Measurements from ENCODE around the gene FAM241B. TPM values are rescaled to one million over a fixed set of nuclear protein-coding genes. Genes with fewer than 3 reads are reported as not detected.
A peak's percentile ranks its signal among the peaks of the same experiment; 100 is the strongest.

The FAM241B gene
- total RNA-seq, 1 donor from 2014 or later: 2.6 TPM

DNA sequence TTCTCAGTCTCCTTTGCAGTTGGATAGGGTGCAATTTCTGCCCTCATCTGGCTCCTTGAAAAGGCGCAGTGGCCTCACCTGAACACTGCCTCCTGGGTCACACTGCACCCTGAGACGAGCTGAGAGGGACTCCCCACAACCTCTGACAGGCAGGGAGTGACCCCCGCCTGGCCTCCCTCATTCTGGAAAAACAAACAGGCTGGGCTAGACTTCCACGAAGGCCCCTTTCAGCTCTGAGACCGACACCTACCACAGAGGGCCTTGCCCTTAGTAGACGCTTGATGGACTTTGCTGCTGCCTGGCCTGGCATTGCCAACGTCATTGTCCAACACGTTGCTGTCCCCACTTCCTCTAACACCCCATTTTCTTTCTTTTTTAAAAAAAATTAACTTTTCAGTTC lies 8.6 kb downstream of the FAM241B start:
- Histone ChIP-seq H3K79me2 (ENCODE audit: low read depth) (no peaks in the 10 kb centered on the region), H4K20me1 (ENCODE audit: low read depth) (no peaks in the 10 kb centered on the region), H3K27ac (no peak overlapping the region), H3K9ac (no peak overlapping the region), H2AFZ (replicated peaks) (no peak overlapping the region), H3F3A (ENCODE audit: low read depth) (no peaks in the 10 kb centered on the region), H3K36me3 (no peaks in the 10 kb centered on the region), H3K27me3 (no peaks in the 10 kb centered on the region), H3K4me2 (no peak overlapping the region), H3K9me3 (ENCODE audit: low read depth) (no peaks in the 10 kb centered on the region), H3K4me1 (no peaks in the 10 kb centered on the region), H3K4me3 (no peak overlapping the region)
- Mint-ChIP-seq H3K9me3 (no peaks in the 10 kb centered on the region), H3K4me3 (no peak overlapping the region), H3K4me1 (peaks cover 19% of the 10 kb centered on the region), H3K36me3 (no peaks in the 10 kb centered on the region), H3K27ac (no peak overlapping the region), H3K27me3 (ENCODE audit: insufficient read depth, low read depth) (peaks cover 13% of the 10 kb centered on the region)
- no peak for DNase-seq (ENCODE audit: low spot score)
- TF ChIP-seq, protein P1, sequence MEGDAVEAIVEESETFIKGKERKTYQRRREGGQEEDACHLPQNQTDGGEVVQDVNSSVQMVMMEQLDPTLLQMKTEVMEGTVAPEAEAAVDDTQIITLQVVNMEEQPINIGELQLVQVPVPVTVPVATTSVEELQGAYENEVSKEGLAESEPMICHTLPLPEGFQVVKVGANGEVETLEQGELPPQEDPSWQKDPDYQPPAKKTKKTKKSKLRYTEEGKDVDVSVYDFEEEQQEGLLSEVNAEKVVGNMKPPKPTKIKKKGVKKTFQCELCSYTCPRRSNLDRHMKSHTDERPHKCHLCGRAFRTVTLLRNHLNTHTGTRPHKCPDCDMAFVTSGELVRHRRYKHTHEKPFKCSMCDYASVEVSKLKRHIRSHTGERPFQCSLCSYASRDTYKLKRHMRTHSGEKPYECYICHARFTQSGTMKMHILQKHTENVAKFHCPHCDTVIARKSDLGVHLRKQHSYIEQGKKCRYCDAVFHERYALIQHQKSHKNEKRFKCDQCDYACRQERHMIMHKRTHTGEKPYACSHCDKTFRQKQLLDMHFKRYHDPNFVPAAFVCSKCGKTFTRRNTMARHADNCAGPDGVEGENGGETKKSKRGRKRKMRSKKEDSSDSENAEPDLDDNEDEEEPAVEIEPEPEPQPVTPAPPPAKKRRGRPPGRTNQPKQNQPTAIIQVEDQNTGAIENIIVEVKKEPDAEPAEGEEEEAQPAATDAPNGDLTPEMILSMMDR (IDR thresholded peaks at IDR 0.05): no peak
- TF ChIP-seq EZH2phosphoT487 (IDR thresholded peaks at IDR 0.05): no peak
- no peak for TF ChIP-seq EZH2 (IDR thresholded peaks at IDR 0.05)

GRCh38 chr10:69639291-69640195 lies 9.5 kb downstream of the FAM241B start:
- Histone ChIP-seq H3K27ac (no peak overlapping the region), H3K4me3 (no peak overlapping the region), H3K27me3 (no peaks in the 10 kb centered on the region), H3K79me2 (ENCODE audit: low read depth) (no peaks in the 10 kb centered on the region), H3K9me3 (ENCODE audit: low read depth) (no peaks in the 10 kb centered on the region), H3K36me3 (no peaks in the 10 kb centered on the region), H3K4me1 (no peaks in the 10 kb centered on the region), H3F3A (ENCODE audit: low read depth) (no peaks in the 10 kb centered on the region), H4K20me1 (ENCODE audit: low read depth) (no peaks in the 10 kb centered on the region), H3K9ac (no peak overlapping the region), H2AFZ (replicated peaks) (no peak overlapping the region), H3K4me2 (no peak overlapping the region)
- Mint-ChIP-seq H3K36me3 (no peaks in the 10 kb centered on the region), H3K4me1 (peaks cover 21% of the 10 kb centered on the region), H3K4me3 (no peak overlapping the region), H3K27ac (no peak overlapping the region), H3K9me3 (no peaks in the 10 kb centered on the region), H3K27me3 (ENCODE audit: insufficient read depth, low read depth) (peaks cover 16% of the 10 kb centered on the region)
- DNase-seq (ENCODE audit: low spot score): peak; percentile 79
- TF ChIP-seq EZH2 (IDR thresholded peaks at IDR 0.05): no peak
- TF ChIP-seq, protein P1 (IDR thresholded peaks at IDR 0.05): peak; percentile 94

DNA sequence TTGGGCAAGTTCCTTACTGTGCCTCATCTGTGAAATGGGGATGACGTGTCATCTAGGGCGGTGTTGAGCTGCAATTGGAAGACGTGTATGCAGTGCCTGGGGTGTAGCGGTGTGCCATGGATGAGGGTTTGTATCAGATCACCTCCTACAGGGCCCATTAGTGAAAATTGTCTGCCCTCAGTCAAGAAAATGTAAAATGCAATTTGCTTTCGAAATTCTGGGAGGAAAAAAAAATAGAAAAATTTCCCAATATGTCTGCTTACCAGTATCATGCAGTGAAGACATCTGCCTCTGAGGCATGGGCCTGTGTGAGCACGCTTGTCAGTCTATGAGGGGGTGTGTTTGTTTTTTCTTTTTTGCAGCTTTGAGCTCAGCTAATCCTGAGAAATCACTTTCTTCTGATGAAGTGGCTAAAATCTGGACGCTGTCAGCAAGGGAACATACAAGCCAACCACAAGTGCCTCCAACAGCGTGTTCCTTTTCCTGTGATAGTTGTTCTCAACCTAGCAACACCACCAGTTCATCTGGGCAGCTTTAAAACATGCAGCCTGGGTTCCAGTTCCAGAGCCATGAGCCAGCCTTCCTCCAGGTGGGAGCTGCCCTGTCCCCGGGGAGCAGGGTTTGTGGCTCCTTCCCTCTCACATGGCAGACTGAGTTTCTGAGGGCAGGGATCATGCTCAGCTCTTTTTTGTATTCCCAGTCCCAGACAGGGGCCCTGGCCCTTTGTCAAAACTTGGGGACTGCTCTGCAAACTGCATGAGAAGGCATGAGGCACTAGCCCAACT lies 10.3 kb downstream of the FAM241B start:
- Mint-ChIP-seq H3K9me3 (no peaks in the 10 kb centered on the region), H3K36me3 (no peaks in the 10 kb centered on the region), H3K27ac (no peak overlapping the region), H3K27me3 (ENCODE audit: insufficient read depth, low read depth) (peaks cover 16% of the 10 kb centered on the region), H3K4me1 (peaks cover 28% of the 10 kb centered on the region), H3K4me3 (no peak overlapping the region)
- DNase-seq (ENCODE audit: low spot score): no peak
- Histone ChIP-seq H4K20me1 (ENCODE audit: low read depth) (no peaks in the 10 kb centered on the region), H3K4me3 (no peak overlapping the region), H3K9ac (no peak overlapping the region), H3K27me3 (no peaks in the 10 kb centered on the region), H3K4me1 (peaks cover under 1% of the 10 kb centered on the region), H3F3A (ENCODE audit: low read depth) (peaks cover 3% of the 10 kb centered on the region), H3K4me2 (no peak overlapping the region), H3K27ac (no peak overlapping the region), H3K36me3 (no peaks in the 10 kb centered on the region), H3K79me2 (ENCODE audit: low read depth) (no peaks in the 10 kb centered on the region), H2AFZ (replicated peaks) (no peak overlapping the region), H3K9me3 (ENCODE audit: low read depth) (no peaks in the 10 kb centered on the region)
- TF ChIP-seq, protein P1 (IDR thresholded peaks at IDR 0.05): no peak
- no peak for TF ChIP-seq EZH2 (IDR thresholded peaks at IDR 0.05)
- TF ChIP-seq EZH2phosphoT487 (IDR thresholded peaks at IDR 0.05): no peak
